GM10266 (cell line): ENCODE results near the gene SCT.
"Not testable (repeated sequence)": the region's sequence is repeated elsewhere in the genome, so short reads cannot be mapped to it uniquely, and the experiment has no call there.

Experiments used
- DNase-seq: peaks from one replicate; pipeline ENCODE4 v3.0.0; 2012; ENCODE audit errors: extremely low spot score
- CTCF ChIP-seq: IDR thresholded peaks from 2 replicates; pipeline ENCODE4 v1.5.1; 2012; ENCODE audit warnings: mild to moderate bottlenecking, low read depth; ENCODE audit not compliant: control insufficient read depth, insufficient read depth; ENCODE audit errors: missing control alignments

SCT gene

GRCh38 chr11:655036-655726 is 28.2 kb upstream of the SCT start:
- no peak for DNase-seq
- no peak for TF ChIP-seq CTCF

DNA sequence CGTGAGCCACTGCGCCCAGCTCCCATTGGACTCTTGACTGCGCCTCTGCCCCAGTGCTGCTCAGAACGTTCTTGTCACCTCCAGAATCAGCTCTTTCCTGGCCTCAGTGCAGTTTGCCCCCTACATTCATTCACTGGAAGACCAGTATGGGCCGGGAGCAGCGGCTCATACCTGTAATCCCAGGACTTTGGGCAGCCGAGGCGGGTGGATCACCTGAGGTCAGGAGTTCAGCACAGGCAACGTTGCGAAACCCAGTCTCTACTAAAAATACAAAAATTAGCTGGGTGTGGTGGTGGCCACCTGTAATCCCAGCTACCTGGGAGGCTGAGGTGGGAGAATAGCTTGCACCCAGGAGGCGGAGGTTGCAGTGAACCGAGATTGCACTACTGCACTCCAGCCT is 27.5 kb upstream of the SCT start:
- DNase-seq, result not testable (repeated sequence)

DNA sequence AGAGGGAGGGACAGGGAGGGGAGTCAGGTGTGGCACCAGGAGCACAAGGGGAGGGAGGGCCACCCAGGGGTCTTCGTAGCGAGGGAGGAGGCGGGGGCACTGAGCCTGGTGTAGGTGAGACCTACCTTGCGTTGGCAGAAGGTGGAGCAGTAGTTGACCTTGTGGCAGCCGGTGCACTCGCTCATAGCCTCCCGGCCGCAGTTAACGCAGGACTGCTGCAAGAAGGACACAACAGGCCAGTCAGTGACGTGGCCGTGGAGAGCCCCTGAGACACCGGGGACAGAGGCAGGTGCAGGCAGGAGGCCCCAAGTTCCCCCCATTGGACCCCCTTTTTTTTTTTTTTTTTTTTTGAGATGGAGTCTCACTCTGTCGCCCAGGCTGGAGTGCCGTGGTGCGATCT is 26.9 kb upstream of the SCT start:
- no peak for TF ChIP-seq CTCF

GRCh38 chr11:653136-653535 is 26.2 kb upstream of the SCT start:
- not testable (repeated sequence) for DNase-seq

More for the DNA sequence above, 26.9 kb upstream of the SCT start:
- no peak for DNase-seq

GRCh38 chr11:650482-650881 is 23.5 kb upstream of the SCT start:
- no peak for DNase-seq
- TF ChIP-seq CTCF, result no peak

- DNase-seq, result not testable (repeated sequence)
These were observed 20.7 kb upstream of the SCT start for GRCh38 chr11:647672-648158.

GRCh38 chr11:646214-646613 is 19.2 kb upstream of the SCT start:
- DNase-seq, result no peak
- no peak for TF ChIP-seq CTCF

- TF ChIP-seq CTCF, result no peak
- no peak for DNase-seq
These were observed 18.6 kb upstream of the SCT start for GRCh38 chr11:645536-645935.

- no peak for DNase-seq
- no peak for TF ChIP-seq CTCF
These were observed 17.1 kb upstream of the SCT start for GRCh38 chr11:643849-644738.
